ENCODE measurements around the gene NAP1L5.
A peak's percentile ranks its signal among the peaks of the same experiment; 100 is the strongest.

NAP1L5 gene

DNA sequence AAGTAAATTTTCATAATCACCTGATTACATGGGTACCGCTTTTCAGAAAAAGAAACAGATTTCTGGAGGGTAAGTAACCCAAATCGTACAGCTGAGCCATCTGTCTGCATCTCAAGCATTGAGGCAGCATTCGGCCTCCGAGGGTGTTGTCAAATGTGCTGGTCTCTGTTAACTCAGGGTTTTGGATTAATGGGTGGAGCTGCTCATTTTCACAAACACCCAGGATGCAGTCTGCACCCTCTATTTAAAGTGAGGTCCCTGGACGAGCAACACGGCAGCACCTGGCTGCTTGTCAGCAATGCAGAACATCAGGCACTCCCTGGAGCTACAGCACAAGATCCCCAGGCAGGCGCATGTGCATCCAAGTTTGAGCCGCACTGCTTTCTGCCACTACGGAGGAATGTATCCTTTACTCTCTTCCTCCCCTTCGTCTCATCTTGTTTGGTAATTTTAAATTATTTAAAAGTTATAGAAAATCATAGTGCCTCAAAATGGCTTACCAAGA, 24.7 kb upstream of the NAP1L5 start:
- DNase-seq (ENCODE audit: low spot score), result no peak

- no peak for DNase-seq (ENCODE audit: low spot score)
Observed at GRCh38 chr4:88720451-88721428, 23.1 kb upstream of the NAP1L5 start.

DNA sequence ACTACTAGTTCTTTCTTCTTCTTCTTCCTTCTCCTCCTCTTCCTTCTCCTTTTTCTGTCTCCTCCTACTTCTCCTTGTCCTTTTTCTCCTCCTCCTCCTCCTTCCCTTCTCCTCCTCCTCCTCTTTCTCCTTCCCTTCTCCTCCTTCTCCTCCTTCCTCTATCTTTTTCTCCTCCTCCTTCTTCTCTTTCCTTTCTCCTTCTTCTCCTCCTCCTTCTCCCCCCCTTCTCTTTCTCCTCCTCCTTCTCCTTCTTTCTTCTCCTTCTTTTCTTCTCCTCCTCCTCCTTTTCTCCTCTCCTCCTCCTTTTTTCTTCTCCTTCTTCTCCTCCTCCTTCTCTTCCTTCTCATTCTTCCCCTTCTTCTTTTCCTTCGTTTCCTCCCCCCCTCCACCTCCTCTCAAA, 21.8 kb upstream of the NAP1L5 start:
- no peak for DNase-seq (ENCODE audit: low spot score)

DNA sequence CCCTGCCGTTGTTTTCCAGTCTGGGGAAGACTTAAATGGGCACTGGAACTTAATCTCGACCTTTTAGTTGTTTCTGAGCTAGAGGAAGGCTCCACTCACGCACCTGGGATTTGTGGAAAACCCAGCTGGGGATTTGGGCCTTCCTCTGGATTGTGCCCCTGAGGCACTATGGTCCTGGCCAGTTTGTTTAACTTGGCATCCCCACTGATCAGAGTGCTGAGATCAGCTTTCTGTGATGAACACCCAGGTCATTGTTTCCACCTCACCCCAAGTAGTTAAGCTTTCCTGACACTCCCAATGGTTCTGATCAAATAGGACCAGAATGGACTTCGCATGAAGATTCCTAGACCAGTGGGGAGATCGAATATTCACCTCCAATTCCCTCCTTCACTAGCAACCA, 20.5 kb upstream of the NAP1L5 start:
- DNase-seq (ENCODE audit: low spot score), result no peak

DNA sequence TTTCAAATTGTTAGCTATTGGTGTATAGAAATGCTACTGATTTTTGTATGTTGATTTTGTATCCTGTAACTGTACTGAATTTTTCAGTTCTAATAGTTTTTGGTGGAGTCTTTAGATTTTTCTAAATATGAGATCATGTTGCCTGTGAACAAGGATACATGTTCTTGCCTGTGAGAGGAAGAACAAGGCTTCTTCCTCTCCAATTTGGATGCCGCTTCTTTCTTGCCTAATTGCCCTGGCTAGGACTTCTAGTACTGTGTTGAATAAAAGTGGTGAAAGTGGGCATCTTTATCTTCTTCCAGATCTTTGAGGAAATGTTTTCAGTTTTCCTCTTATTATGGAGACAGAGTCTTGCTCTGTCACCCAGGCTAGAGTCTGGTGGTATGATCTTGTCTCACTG, 16.2 kb upstream of the NAP1L5 start:
- DNase-seq (ENCODE audit: low spot score), result no peak

- no peak for DNase-seq (ENCODE audit: low spot score)
Observed at GRCh38 chr4:88709989-88710388, 12.4 kb upstream of the NAP1L5 start.

DNA sequence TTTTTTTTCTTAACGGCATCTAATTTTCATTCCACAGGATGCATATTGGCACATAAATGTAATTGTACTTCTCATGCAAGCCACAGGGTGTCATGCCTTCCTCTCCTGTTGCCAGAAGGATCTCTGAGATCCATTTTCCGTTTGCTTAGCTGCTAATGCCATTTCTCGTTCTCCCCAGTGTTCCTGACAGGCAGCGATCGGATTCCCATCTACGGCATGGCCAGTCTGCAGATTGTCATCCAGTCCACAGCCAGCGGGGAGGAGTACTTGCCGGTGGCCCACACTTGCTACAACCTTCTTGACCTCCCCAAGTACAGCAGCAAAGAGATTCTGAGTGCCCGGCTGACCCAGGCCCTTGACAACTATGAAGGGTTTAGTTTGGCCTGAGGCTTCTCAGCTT, 8.9 kb upstream of the NAP1L5 start:
- DNase-seq (ENCODE audit: low spot score), result peak; percentile 69

DNA sequence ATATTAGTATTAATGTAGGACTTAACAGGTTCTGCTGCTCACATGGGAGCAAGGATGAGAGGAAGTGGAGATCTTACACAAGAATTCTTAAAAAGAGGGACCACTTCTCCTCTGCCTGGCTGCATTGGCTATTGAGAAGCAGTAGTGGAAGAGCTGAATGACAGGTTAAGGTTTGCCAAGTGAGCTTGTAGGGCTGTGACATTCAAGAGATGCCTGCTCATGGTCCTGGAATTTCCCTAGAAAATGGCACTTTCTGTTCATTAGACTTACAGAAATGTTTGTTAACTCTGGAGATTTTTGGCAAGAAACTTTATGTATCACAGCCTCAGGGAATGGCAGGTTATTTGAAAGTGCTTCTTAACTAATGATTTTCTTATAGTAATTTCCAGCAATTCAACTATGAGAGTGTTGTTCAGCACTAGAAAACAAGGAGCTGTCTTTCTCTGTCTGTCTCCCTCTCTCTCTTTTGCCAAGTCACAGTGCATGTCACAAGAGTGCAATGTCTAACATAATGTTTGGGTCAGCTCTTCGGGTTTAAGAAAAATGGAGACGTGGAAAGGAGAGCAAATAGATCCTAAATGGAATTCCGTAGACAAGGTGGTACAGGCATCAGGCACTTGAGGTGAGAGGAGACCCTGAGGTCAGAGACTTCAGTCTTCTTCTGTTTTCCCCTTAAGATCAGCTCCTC, 8.3 kb upstream of the NAP1L5 start:
- peak; percentile 33 for DNase-seq (ENCODE audit: low spot score)

- DNase-seq (ENCODE audit: low spot score), result no peak
Observed at GRCh38 chr4:88705223-88705622, 7.6 kb upstream of the NAP1L5 start.

GRCh38 chr4:88702782-88703181, 5.2 kb upstream of the NAP1L5 start:
- no peak for DNase-seq (ENCODE audit: low spot score)

- no peak for DNase-seq (ENCODE audit: low spot score)
Observed at GRCh38 chr4:88698519-88698918, 890 bp upstream of the NAP1L5 start.

DNA sequence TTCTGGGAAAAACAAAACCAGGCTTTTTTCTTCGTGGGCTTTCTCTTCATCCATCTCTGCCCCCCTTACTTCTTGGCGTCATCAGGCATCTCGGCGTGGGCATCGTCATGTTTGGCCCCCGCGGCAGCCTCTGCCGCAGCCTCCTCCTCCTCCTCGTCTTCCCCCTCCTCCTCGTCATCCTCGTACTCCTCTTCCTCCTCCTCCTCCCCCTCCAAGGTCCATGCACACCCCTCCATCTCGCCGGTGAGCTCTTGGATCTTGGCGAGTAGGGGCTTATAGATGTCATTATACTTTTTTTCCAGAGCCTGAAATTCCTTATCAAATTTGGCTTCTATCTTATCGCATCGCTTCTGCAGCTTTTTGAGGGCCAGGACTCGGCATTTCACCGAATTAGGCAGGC, 488 bp downstream of the NAP1L5 start:
- DNase-seq (ENCODE audit: low spot score), result no peak

- DNase-seq (ENCODE audit: low spot score), result no peak
Observed at GRCh38 chr4:88696630-88697029, 999 bp downstream of the NAP1L5 start.

DNA sequence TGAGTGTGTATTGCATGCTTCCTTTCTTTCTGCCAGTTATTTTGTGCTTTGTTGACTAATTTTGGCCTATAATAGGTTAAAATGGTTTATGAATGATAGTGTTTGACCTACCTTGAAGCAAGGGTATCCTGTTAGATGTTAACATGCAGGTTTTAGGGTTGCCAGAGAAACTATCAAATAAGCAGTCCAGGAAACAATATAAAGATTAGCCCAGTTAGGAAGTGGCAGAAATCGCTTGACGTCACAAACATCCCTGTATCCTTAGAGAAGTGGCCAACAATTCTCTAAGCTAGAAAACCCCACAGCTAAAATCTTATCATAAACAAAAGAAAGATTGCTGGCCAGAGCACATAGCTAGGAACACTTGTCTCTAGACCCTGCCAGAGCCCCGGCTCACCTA, 3.8 kb downstream of the NAP1L5 start:
- no peak for DNase-seq (ENCODE audit: low spot score)

DNA sequence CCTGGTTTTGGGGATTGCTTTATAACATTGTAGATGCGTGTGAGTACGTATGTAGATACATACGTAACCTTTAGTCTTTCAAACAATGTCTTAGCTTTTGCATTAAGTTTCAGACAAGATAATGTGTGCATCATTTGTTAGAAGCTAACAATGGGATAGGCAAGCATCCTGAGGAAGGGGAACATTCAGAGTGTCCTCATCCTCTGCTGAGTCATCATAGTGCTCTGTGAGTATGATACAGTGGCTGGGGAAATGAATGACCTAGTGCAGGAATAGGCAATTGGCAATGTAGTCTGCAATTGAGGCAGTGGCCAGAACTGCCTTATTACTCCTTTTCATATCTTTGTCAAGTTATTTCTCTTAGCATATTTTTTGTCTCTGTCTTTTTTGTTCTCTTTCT, 7.3 kb downstream of the NAP1L5 start:
- peak; percentile 42 for DNase-seq (ENCODE audit: low spot score)

- no peak for DNase-seq (ENCODE audit: low spot score)
Observed at GRCh38 chr4:88681209-88681608, 16.4 kb downstream of the NAP1L5 start.

- no peak for DNase-seq (ENCODE audit: low spot score)
Observed at GRCh38 chr4:88675543-88675942, 22.1 kb downstream of the NAP1L5 start.

DNA sequence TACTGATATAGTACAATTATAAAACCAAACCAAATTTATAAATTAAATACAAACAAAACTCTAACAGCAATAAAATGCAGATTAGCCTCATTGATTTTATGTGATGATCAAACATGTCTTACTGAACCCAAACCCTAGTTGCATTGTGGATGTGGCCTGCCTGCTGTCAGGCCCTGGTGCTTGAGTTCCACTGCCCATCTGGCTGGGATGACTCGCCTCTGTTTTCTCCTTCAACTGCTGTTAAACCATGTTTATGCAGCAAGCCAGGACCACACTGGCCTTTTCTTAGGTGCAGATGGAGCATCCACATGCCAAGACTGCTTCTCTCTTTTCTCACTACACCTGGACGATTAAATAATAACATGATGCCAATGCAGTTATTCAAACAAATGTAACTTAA, 22.6 kb downstream of the NAP1L5 start:
- peak; percentile 45 for DNase-seq (ENCODE audit: low spot score)

GRCh38 chr4:88674565-88674964, 23.1 kb downstream of the NAP1L5 start:
- DNase-seq (ENCODE audit: low spot score), result no peak

DNA sequence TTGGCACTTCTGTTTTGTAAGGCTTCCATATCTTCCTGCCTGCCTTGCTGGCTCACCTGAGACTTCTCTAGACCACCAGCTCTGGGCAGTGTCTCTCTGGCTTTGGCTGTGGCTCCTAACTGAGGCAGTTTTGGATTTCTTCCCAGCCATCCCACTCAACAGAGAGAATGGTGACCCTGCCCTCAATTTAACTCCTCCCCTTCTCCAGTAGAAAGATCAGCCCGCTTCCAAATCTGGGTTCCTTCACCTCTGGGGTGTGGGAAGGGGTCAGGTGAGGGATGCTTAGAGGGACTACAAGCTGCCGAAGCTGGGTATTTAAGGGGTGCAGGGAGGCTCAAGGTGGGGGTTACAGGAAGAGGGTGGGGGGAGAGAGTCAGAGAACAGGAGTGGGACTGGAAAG, 23.7 kb downstream of the NAP1L5 start:
- DNase-seq (ENCODE audit: low spot score), result no peak

DNA sequence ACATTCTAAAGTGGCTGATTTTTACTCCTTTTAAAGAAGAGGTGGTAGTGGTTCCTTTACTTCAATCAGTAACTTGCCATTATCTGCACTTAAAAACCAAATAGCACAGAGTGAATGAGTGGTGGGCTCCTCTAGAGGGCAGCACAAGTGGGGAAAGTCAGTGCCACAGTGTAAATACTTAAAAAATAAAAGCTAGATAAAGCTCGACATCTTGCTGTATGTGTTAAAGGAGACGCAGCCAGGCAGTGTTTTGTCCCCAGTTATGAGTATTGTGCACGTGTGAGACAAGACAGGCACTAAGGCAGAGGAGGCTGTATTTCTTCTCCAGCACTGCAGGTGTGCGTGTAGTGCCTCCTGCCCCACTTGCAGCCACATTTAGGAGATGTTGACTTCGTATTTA, 24.6 kb downstream of the NAP1L5 start:
- no peak for DNase-seq (ENCODE audit: low spot score)

GRCh38 chr4:88661739-88662138, 35.9 kb downstream of the NAP1L5 start:
- peak; percentile 55 for DNase-seq (ENCODE audit: low spot score)

Data from AG08395 (cell line).